Thoracic aorta (tissue), 2 donors: ENCODE measurements around the gene SYNE3. TPM values are rescaled to one million over a fixed set of nuclear protein-coding genes. Genes with fewer than 3 reads are reported as not detected.

Source experiments
- ATAC-seq: fragments of 150-250 bp; one replicate; pipeline ENCODE4 v1.8.0; 2017; ENCODE audit warnings: low read depth; ENCODE audit not compliant: insufficient number of reproducible peaks, low FRiP score
- DNase-seq: peaks from one replicate; pipeline ENCODE4 v3.0.0-alpha.2; 2020; ENCODE audit warnings: low spot score
- H3K27ac ChIP-seq, 2 donors: fragments of 200-600 bp; sonication (generic); 1 replicate in 1 of 2; 2 replicates in 1 of 2; pipeline ENCODE4 v1.5.1; 2016; ENCODE audit warnings: mild to moderate bottlenecking in 2 of 2, moderate library complexity in 2 of 2
- H3K27me3 ChIP-seq: fragments of 200-600 bp; sonication (generic); replicated peaks from 2 replicates; pipeline ENCODE4 v1.6.0; 2016; ENCODE audit warnings: mild to moderate bottlenecking; ENCODE audit not compliant: insufficient read depth
- H3K36me3 ChIP-seq: fragments of 200-600 bp; sonication (generic); one replicate; pipeline ENCODE4 v1.5.1; 2016
- H3K4me1 ChIP-seq, 2 donors: fragments of 200-600 bp; sonication (generic); 1 replicate in 1 of 2; 2 replicates in 1 of 2; pipeline versions ENCODE4 v1.5.1 to v1.6.0; 2016; ENCODE audit warnings: low read depth in 2 of 2, mild to moderate bottlenecking in 1 of 2; ENCODE audit not compliant: control insufficient read depth in 1 of 2
- H3K4me3 ChIP-seq: fragments of 200-600 bp; sonication (generic); 2 replicates; pipeline ENCODE4 v1.5.1; 2016; ENCODE audit warnings: mild to moderate bottlenecking
- H3K9me3 ChIP-seq: fragments of 200-600 bp; sonication (generic); 2 replicates; pipeline ENCODE4 v1.5.1; 2016
- total RNA-seq, 2 donors: library from RNA; depleted of rRNA; stranded (reverse); fragments of >200 nt; gene quantifications; one replicate each; pipeline versions ENCODE4 v1.1.0 to v1.2.3, GENCODE V29; 2016
- TF ChIP-seq, protein P1 (sequence below): fragments of 200-600 bp; sonication (generic); IDR thresholded peaks from one replicate; pipeline ENCODE4 v1.5.1; 2019; ENCODE audit warnings: antibody characterized with exemption

Gene SYNE3
- total RNA-seq, 2 donors from 2014 or later: 29.5 to 43.4 TPM

DNA sequence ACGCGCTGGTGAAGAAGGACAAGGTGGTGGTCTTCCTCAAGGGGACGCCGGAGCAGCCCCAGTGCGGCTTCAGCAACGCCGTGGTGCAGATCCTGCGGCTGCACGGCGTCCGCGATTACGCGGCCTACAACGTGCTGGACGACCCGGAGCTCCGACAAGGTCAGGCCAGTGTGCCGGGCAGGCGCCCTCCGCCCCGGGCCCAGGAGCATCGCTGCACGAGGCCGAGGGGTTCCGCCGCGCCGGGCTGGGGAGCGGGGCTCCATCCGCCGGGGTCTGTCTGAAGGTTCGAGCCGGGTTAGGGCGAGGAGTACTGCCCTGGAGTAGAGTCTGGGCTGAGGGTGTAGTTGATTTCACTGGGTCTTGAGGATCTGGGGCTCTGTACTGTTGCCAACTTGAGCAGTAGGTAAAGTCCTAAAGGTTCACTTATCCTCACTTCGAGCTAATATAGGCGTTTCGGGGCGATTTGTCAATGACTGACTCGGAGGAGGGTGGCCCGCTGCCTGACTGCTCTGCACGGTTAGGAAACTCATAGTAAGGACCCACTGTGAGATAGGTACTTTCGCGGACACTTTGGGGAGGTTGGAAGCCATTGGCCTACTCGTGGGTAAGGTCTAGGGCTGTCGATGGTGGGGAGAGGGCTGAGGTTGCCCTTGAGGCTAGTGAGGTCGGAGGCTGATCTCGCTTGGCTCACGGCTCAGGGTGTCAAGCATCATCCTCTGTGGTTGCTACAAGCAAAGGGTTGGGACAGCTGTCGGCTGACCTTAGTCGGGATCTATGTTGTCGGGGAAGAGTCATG lies 19.0 kb upstream of the SYNE3 start:
- DNase-seq (no peak), ATAC-seq (no peak)
- Histone ChIP-seq H3K27ac (no peak overlapping the region), H3K4me1 (peaks cover 51 to 57% of the 10 kb centered on the region in 2 donors), H3K4me3 (peak overlapping the region; percentile 95), H3K9me3 (no peaks in the 10 kb centered on the region), H3K27me3 (no peaks in the 10 kb centered on the region), H3K36me3 (no peaks in the 10 kb centered on the region)
- TF ChIP-seq, protein P1, sequence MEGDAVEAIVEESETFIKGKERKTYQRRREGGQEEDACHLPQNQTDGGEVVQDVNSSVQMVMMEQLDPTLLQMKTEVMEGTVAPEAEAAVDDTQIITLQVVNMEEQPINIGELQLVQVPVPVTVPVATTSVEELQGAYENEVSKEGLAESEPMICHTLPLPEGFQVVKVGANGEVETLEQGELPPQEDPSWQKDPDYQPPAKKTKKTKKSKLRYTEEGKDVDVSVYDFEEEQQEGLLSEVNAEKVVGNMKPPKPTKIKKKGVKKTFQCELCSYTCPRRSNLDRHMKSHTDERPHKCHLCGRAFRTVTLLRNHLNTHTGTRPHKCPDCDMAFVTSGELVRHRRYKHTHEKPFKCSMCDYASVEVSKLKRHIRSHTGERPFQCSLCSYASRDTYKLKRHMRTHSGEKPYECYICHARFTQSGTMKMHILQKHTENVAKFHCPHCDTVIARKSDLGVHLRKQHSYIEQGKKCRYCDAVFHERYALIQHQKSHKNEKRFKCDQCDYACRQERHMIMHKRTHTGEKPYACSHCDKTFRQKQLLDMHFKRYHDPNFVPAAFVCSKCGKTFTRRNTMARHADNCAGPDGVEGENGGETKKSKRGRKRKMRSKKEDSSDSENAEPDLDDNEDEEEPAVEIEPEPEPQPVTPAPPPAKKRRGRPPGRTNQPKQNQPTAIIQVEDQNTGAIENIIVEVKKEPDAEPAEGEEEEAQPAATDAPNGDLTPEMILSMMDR: no peak

DNA sequence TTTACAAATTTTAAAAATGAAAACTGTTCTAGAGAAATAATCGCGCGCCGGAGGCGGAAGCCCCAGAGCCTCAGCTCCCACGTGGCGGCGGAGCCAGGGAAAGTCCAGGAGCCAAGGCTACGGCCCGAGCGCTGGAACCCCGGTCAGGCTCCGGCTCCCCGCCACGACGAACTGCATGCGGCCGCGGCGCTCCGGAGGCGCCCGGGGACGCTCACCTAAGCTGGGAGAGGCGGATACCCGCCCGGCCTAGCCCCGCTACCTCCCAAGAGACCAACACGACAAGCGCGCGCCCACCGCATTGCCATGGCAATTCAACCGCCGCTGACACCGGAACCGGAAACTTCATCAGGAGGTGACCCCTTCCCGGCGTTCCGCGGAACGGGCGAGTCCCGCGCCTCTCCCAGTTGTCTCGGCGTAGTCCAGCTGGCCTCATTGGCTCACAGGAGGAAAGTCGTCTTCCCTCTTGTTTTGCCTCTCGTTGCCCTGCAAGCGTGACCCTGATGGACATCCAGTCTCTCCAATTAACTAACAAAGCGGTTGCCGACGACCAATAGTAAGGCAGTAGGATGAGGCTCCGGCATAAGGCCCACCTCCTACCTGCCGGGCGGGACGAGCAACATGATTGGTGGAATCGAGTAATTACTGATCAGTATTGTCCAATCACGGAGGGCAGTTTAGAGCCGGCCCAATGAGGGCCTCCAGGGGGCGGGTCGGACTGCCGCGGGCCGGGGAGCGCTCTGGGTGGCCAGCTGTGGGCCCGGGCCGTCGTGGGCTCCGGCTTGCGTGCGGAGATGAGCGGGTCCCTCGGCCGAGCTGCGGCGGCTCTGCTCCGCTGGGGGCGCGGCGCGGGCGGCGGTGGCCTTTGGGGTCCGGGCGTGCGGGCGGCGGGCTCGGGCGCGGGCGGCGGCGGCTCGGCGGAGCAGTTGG lies 18.1 kb upstream of the SYNE3 start, which contains the start of gene GLRX5:
Gene GLRX5 (plus strand): TSS at position 752 of the 927 bp plus-strand sequence. CDS start 40 bp downstream, at position 792.
- TF ChIP-seq, protein P1: no peak

DNA sequence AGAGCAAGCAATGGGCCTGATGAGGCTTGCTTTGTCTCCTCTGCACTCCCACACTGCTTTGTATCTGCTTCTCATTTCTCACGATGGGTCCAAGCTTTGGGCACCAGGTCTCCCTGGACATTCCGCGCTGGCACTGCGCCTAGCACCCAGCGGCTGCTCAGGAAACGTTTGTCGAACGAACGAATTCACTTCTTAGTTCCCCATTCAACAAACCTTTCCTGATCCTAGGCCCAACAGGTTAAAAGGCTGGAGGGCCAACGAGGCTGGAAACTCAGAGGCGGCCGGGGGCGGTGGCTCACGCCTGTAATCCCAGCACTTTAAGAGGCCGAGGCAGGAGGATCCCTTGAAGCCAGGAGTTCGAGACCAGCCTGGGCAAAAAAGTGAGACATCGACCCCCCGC lies 17.4 kb upstream of the SYNE3 start:
- H3K4me3 ChIP-seq: peak overlapping the region; percentile 95
- DNase-seq (no peak), ATAC-seq (no peak)
- H3K27ac ChIP-seq: peak overlapping the region; percentile 81 to 82
- H3K36me3 ChIP-seq: no peaks in the 10 kb centered on the region
- peaks cover 51 to 64% of the 10 kb centered on the region in 2 donors for H3K4me1 ChIP-seq
- TF ChIP-seq, protein P1: no peak
- H3K9me3 ChIP-seq: no peaks in the 10 kb centered on the region
- no peaks in the 10 kb centered on the region for H3K27me3 ChIP-seq

More for the DNA sequence above, 18.1 kb upstream of the SYNE3 start, which contains the start of gene GLRX5:
- peak; percentile 99 for ATAC-seq
- H3K27ac ChIP-seq: peak within 1 kb of the TSS; percentile 81 to 82
- H3K4me3 ChIP-seq: peak within 1 kb of the TSS; percentile 95
- H3K4me1 ChIP-seq: peaks cover 51 to 64% of the 10 kb centered on the region in 2 donors
- DNase-seq: peak; percentile 99
- no peaks in the 10 kb centered on the region for H3K27me3 ChIP-seq
- no peaks in the 10 kb centered on the region for H3K9me3 ChIP-seq
- no peaks in the 10 kb centered on the region for H3K36me3 ChIP-seq

DNA sequence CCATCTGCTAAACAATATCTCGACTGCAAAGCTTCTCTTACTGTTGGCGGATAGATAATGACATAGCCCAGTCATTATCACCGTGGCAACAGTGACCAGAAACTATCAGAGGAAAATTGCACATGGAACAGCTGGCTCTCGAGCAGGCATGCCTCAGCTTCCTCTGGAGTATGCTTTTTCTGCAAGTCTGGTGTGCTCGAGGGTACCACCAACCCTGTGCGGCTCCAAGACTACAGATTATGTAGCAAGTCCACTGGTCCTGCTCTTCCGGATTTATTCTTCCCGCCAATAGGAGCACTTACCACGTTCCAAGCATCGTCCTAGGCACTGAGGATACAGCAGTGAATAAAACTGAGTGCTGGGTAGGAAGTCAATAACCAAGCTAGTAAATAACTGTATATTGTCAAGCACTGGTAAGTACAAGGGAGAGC lies 17.0 kb upstream of the SYNE3 start:
- H3K27me3 ChIP-seq: no peaks in the 10 kb centered on the region
- H3K4me1 ChIP-seq: peaks cover 51 to 64% of the 10 kb centered on the region in 2 donors
- H3K4me3 ChIP-seq: peak overlapping the region; percentile 95
- H3K9me3 ChIP-seq: no peaks in the 10 kb centered on the region
- TF ChIP-seq, protein P1: no peak
- H3K27ac ChIP-seq: peak overlapping the region in 1 of 2 donors; percentile 82
- no peaks in the 10 kb centered on the region for H3K36me3 ChIP-seq
- no peak for ATAC-seq
- DNase-seq: no peak

DNA sequence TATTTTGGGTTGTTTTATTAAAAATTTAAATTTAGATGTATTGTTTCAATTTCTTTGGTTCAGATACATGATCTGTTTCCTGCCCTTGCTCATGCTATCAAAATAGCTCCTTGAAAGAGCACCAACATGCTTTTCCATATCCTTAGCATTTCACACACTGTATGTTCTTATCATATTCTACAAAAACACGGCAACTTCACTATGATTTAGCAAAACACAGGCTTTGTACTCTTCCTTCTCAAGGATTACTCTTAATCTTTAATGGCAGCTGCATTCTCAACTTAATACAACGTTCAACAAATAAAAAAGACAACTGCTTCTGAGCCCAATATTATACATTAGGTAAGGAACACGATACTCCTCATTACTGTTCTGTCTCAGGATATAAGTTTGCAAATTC lies 15.5 kb upstream of the SYNE3 start:
- H3K27me3 ChIP-seq: no peaks in the 10 kb centered on the region
- H3K9me3 ChIP-seq: no peaks in the 10 kb centered on the region
- TF ChIP-seq, protein P1: no peak
- peaks cover 48 to 70% of the 10 kb centered on the region in 2 donors for H3K4me1 ChIP-seq
- H3K4me3 ChIP-seq: peak overlapping the region; percentile 6
- DNase-seq: no peak
- peak overlapping the region; percentile 55 to 60 for H3K27ac ChIP-seq
- no peaks in the 10 kb centered on the region for H3K36me3 ChIP-seq
- ATAC-seq: no peak
